Thyroid gland (tissue), 4 donors: ENCODE data around the gene WDR49.

Source experiments
- CTCF ChIP-seq, 6 experiments: fragments of 200-600 bp in 3 of 6; fragments of 450-650 bp in 3 of 6; sonication (generic) in 3 of 6; IDR thresholded peaks; one replicate each; pipeline ENCODE4 v1.5.1; 2016 to 2019; ENCODE audit warnings: antibody characterized with exemption in 6 of 6, mild to moderate bottlenecking in 2 of 6, inconsistent platforms in 1 of 6, moderate library complexity in 1 of 6
- POLR2A ChIP-seq, 2 donors: fragments of 450-650 bp; IDR thresholded peaks; one replicate each; pipeline ENCODE4 v1.6.1; 2017; ENCODE audit warnings: antibody characterized with exemption in 2 of 2, mild to moderate bottlenecking in 2 of 2, moderate library complexity in 1 of 2

DNA sequence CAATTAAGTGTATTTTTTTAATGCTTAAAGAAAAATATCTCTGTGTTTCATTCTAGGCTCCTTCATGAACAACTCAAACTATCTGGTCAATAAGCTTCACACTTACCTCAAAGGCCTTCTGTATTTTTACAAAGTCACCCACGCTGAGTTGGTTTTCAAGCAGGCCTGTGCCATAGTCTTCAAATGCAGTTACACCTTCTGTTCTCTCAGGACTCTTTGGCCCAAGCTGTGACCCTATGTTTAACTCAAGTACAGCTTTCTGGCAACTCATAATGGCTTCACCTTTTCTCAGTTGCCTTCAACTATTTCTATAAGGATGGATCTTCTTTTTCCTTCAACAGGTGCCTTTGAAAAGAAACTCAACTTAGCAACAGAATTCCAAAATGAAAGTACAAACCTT is 587 bp downstream of the WDR49 start:
- TF ChIP-seq POLR2A (IDR thresholded peaks at IDR 0.05) (no peak), CTCF (IDR thresholded peaks at IDR 0.05) (no peak)
